Thyroid gland (tissue), 4 donors: ENCODE measurements around the gene ADAMTS12. TPM values are rescaled to one million over a fixed set of nuclear protein-coding genes. Genes with fewer than 3 reads are reported as not detected.

Source experiments
- DNase-seq, 2 donors: peaks; one replicate each; pipeline ENCODE4 v3.0.0-alpha.2; 2019
- H3K27ac ChIP-seq, 3 donors: fragments of 200-600 bp; sonication (generic); 1 replicate in 2 of 3; 2 replicates in 1 of 3; pipeline ENCODE4 v1.5.1; 2016 to 2019; ENCODE audit warnings: mild to moderate bottlenecking in 1 of 3, moderate library complexity in 1 of 3
- H3K27me3 ChIP-seq: fragments of 200-600 bp; sonication (generic); one replicate; pipeline ENCODE4 v1.5.1; 2019
- H3K36me3 ChIP-seq, 2 donors: fragments of 200-600 bp; sonication (generic); one replicate each; pipeline ENCODE4 v1.5.1; 2016 to 2019
- H3K4me1 ChIP-seq, 2 donors: fragments of 200-600 bp; sonication (generic); one replicate each; pipeline ENCODE4 v1.5.1; 2017 to 2019
- H3K4me3 ChIP-seq, 3 donors: fragments of 200-600 bp; sonication (generic); replicated peaks in 1 of 3; 1 replicate in 2 of 3; 2 replicates in 1 of 3; pipeline ENCODE4 v1.5.1; 2016; ENCODE audit warnings: mild to moderate bottlenecking in 1 of 3
- H3K9me3 ChIP-seq: fragments of 200-600 bp; sonication (generic); one replicate; pipeline ENCODE4 v1.5.1; 2017
- POLR2A ChIP-seq, 2 donors: fragments of 450-650 bp; IDR thresholded peaks; one replicate each; pipeline ENCODE4 v1.6.1; 2017; ENCODE audit warnings: antibody characterized with exemption in 2 of 2, mild to moderate bottlenecking in 2 of 2, moderate library complexity in 1 of 2
- WGBS, 2 donors: methylation state at CpG; one replicate each; pipeline ENCODE4 v1.1.5; 2017; 5-methylcytosine and 5-hydroxymethylcytosine counted together
- intact Hi-C: fragments of 100-400 bp; cut with DNase I; formaldehyde crosslinking; loops from one replicate; pipeline ENCODE4 v1.15.1; 2023
- total RNA-seq, 4 donors: library from RNA; depleted of rRNA; stranded (reverse); fragments of >200 nt; gene quantifications; one replicate each; pipeline ENCODE4 v1.2.3, GENCODE V29; 2016
- TF ChIP-seq, protein P1 (sequence below), 6 experiments: fragments of 200-600 bp in 3 of 6; fragments of 450-650 bp in 3 of 6; sonication (generic) in 3 of 6; IDR thresholded peaks; one replicate each; pipeline ENCODE4 v1.5.1; 2016 to 2019; ENCODE audit warnings: antibody characterized with exemption in 6 of 6, mild to moderate bottlenecking in 2 of 6, inconsistent platforms in 1 of 6, moderate library complexity in 1 of 6

ADAMTS12 gene
- total RNA-seq, 4 donors from 2014 or later: 1.3 to 5.8 (median 2.3) TPM

DNA sequence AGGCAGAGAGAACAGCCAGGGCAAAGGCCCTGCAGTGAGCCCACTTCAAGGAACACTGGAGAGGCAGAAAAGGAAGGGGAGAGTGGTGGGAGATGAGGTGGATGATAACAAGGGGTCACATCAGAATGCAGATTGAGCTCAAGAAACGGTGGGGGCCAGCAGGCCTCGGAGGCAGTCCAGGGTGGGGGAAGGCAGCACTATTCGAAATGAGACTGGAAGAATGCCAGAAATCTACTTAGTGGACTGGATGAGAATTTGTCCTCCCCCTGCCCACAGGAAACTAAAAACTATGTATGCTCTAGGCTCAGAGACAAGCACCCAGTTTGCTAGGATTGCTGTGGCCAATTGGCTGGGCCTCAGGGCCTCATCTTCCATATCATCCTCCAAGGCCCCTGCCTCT lies 148.7 kb downstream of the ADAMTS12 start:
- TF ChIP-seq, protein P1, sequence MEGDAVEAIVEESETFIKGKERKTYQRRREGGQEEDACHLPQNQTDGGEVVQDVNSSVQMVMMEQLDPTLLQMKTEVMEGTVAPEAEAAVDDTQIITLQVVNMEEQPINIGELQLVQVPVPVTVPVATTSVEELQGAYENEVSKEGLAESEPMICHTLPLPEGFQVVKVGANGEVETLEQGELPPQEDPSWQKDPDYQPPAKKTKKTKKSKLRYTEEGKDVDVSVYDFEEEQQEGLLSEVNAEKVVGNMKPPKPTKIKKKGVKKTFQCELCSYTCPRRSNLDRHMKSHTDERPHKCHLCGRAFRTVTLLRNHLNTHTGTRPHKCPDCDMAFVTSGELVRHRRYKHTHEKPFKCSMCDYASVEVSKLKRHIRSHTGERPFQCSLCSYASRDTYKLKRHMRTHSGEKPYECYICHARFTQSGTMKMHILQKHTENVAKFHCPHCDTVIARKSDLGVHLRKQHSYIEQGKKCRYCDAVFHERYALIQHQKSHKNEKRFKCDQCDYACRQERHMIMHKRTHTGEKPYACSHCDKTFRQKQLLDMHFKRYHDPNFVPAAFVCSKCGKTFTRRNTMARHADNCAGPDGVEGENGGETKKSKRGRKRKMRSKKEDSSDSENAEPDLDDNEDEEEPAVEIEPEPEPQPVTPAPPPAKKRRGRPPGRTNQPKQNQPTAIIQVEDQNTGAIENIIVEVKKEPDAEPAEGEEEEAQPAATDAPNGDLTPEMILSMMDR (IDR thresholded peaks at IDR 0.05): no peak
- TF ChIP-seq POLR2A (IDR thresholded peaks at IDR 0.05): no peak

DNA sequence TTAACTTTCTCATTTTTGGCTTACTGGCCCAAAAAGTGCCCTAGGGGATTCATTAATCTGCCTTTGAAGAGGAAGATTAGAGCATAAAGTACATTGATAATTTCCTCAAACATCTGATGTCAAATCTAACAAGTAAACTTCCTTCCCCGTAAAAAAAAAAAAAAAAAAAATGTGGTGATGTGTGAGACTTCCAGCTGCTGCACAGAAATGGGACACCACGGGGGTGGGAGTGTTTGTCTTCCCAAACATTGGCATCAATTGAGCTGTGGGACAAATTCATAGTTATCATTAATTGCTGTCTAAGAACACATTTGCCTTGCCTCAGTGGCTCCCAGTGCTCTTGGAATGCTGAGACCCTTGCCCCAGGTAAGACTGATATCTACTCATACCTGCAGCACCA lies 149.6 kb downstream of the ADAMTS12 start:
- WGBS, 2 donors: 57 to 60% methylated on average over 2 of the region's 2 CpGs
- Histone ChIP-seq H3K27ac (no peak overlapping the region), H3K27me3 (no peaks in the 10 kb centered on the region), H3K36me3 (no peaks in the 10 kb centered on the region), H3K4me3 (no peak overlapping the region), H3K9me3 (no peaks in the 10 kb centered on the region), H3K4me1 (peaks cover 9 to 10% of the 10 kb centered on the region in 2 donors)
- intact Hi-C loops: no loop called here
- TF ChIP-seq, protein P1 (IDR thresholded peaks at IDR 0.05): no peak
- TF ChIP-seq POLR2A (IDR thresholded peaks at IDR 0.05): no peak
- no peak for DNase-seq

More for the DNA sequence above, 148.7 kb downstream of the ADAMTS12 start:
- Histone ChIP-seq H3K4me3 (no peak overlapping the region), H3K36me3 (no peaks in the 10 kb centered on the region), H3K9me3 (no peaks in the 10 kb centered on the region), H3K27ac (no peak overlapping the region), H3K4me1 (peaks cover 4% of the 10 kb centered on the region in 2 donors), H3K27me3 (no peaks in the 10 kb centered on the region)
- intact Hi-C loops: no loop called here
- 21 to 24% methylated on average over 3 of the region's 3 CpGs for WGBS, 2 donors
- DNase-seq: no peak

DNA sequence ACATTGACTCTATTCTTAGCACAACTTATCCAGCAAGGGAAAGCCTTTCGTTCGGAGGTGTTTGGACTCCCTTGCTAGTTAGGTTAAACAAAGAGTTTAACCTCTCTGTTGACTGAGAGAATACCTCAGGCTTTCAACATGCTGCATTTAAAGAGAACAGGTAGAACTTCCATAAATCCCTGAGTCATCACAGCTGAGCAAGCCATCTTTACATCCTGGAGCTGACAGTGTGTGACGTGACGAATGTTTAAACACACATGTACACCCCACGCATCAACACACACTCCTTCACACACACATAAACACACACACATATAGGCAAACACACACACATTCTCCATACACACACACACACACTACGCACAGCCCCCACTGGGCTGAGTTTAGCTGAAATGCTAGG lies 152.8 kb downstream of the ADAMTS12 start:
- 88 to 92% methylated on average over 6 of the region's 6 CpGs for WGBS, 2 donors
- TF ChIP-seq POLR2A (IDR thresholded peaks at IDR 0.05): no peak
- TF ChIP-seq, protein P1 (IDR thresholded peaks at IDR 0.05): no peak
- no peak for DNase-seq
- Histone ChIP-seq H3K36me3 (no peaks in the 10 kb centered on the region), H3K27ac (no peak overlapping the region), H3K27me3 (no peaks in the 10 kb centered on the region), H3K9me3 (no peaks in the 10 kb centered on the region), H3K4me1 (peaks cover 9 to 10% of the 10 kb centered on the region in 2 donors), H3K4me3 (no peak overlapping the region)
- intact Hi-C loops: no loop called here

DNA sequence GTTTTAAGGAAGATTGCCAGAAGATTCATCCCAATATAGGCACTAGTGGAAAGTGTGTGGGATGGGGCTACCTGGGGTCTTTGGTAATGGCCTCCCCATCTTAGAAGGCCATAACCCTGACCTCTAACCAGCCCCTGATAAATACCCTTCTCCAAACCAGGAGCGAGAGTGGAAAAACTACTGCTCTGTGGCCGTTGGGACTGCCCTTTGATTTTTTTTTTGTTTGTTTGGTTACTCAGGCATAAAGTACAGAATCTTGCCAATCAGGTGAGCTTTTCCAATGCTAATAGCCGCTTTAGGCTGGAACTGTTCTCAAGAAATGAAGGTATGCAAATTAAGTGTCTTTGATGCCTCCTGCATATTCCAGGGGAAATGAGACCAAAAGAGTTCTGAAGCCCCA lies 153.7 kb downstream of the ADAMTS12 start:
- no peaks in the 10 kb centered on the region for H3K9me3 ChIP-seq
- DNase-seq: no peak
- H3K4me3 ChIP-seq: no peak overlapping the region

DNA sequence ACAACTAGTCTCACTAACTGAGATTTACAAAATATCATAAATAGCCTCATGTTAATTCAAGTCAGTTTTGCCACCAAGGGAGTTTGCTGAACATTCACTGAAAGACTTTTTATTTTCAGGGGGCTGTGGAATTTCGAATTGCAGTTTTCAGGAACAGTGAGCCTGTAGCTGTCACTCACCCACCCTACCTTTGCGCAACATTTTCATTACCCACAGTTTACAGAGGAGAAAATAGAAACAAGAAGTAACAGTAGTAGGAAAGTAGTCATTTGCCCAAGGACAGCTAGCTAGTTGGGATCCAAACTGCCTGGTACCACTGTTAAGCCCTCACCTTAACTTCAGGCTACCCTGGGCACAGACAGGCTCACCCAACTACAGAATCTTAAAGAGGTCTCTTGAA lies 154.1 kb downstream of the ADAMTS12 start:
- no peak for DNase-seq
- Histone ChIP-seq H3K9me3 (no peaks in the 10 kb centered on the region), H3K4me1 (peaks cover 9 to 10% of the 10 kb centered on the region in 2 donors), H3K27me3 (no peaks in the 10 kb centered on the region), H3K4me3 (no peak overlapping the region), H3K36me3 (no peaks in the 10 kb centered on the region), H3K27ac (no peak overlapping the region)
- 86 to 89% methylated on average over 2 of the region's 2 CpGs for WGBS, 2 donors
- no peak for TF ChIP-seq POLR2A (IDR thresholded peaks at IDR 0.05)
- TF ChIP-seq, protein P1 (IDR thresholded peaks at IDR 0.05): no peak
- intact Hi-C loops: no loop called here

More for the DNA sequence above, 153.7 kb downstream of the ADAMTS12 start:
- intact Hi-C loops: no loop called here
- Histone ChIP-seq H3K4me1 (peaks cover 9 to 10% of the 10 kb centered on the region in 2 donors), H3K36me3 (no peaks in the 10 kb centered on the region), H3K27ac (no peak overlapping the region), H3K27me3 (no peaks in the 10 kb centered on the region)
- WGBS, 2 donors: 23 to 30% methylated on average over 3 of the region's 3 CpGs
- TF ChIP-seq, protein P1 (IDR thresholded peaks at IDR 0.05): no peak
- TF ChIP-seq POLR2A (IDR thresholded peaks at IDR 0.05): no peak
